Midbrain (tissue), 1 donor: ENCODE results near the gene B3GALT2.
"Not testable (repeated sequence)": the region's sequence is repeated elsewhere in the genome, so short reads cannot be mapped to it uniquely, and the experiment has no call there.

ENCODE experiments used
- DNase-seq: peaks from one replicate; lab custom pipeline; 2025; lab: John Stamatoyannopoulos, UW

B3GALT2 gene, protein sequence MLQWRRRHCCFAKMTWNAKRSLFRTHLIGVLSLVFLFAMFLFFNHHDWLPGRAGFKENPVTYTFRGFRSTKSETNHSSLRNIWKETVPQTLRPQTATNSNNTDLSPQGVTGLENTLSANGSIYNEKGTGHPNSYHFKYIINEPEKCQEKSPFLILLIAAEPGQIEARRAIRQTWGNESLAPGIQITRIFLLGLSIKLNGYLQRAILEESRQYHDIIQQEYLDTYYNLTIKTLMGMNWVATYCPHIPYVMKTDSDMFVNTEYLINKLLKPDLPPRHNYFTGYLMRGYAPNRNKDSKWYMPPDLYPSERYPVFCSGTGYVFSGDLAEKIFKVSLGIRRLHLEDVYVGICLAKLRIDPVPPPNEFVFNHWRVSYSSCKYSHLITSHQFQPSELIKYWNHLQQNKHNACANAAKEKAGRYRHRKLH

DNA sequence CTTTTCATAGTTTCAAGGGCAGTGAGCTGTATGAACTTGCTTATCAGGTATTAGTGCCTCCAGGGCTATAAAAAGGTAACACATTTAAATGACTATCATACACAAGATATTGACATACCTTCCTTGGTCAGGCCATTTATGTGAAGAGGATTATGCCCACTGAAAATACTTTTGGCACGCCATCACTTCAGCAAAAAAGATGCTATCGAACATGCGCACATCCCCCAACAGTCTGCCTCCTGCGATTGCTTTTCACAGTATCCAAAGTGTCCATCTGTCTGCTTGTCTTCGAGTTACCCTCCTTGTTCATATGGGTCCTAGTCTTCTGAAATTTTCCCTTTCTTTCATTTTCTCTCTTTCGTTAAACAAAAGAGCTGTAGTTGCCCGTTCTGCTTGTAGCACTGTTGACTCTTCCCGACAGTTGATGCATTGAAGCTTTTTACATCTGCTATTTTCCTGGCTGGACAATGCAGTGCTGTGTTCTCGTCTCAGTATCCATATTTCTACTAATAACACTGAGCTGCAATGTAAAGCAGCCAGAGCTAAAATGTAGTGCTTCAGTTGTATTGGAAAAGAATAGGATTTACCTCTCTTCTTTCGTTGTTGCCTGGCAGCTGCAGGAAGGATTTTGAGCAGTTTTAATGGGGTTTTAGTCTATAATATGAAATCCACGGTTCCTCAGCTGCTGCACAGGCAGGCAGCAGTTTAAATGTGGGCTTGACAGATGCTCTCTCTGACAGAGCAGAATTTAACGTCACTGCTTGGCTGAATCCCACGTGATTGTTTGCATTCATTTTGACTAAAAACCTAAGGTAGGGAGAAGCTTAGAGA lies at the start of gene B3GALT2:
Gene B3GALT2 (minus strand): TSS at position 713 of the 831 bp plus-strand sequence. CDS start 5,051 bp downstream, outside the sequence.
- peak; percentile 73 for DNase-seq

DNA sequence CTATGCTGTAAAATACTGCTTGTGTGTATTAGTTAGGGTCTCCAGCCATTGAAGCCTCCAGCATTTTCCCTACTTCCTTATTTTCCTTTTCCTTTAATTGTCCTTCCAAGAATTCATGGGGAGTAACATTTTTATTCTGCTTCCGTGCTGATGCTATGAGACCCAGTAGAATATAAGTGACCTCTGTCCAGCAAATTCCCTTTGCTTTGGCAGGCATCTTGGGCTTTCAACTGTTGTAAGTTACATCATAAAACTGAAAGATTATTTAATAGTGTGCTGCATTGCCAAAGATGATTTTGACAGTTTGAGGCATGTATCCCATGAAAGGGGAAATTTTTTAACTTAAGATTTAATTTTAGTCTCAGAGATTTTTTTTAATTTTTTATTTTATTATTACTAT lies 48.1 kb upstream of the B3GALT2 start:
- DNase-seq: no peak

DNA sequence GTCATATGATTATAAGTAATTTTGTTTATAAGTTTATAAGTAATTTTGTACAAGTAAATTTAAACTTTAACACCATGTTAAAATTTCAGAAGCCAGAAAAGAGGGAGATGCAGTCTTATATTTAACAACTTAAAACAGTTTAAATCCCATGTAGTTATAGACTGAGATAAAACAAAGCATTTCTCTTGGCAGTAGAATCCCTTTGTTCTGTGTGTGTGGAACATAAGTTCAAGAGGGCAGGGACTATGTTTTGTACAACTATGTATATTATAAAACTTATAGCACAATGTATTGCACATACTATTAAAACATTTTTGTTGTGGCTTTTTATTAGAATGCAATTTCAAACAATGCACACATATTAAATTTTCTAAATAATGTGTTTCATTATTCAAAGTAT lies 44.7 kb upstream of the B3GALT2 start:
- not testable (repeated sequence) for DNase-seq

DNA sequence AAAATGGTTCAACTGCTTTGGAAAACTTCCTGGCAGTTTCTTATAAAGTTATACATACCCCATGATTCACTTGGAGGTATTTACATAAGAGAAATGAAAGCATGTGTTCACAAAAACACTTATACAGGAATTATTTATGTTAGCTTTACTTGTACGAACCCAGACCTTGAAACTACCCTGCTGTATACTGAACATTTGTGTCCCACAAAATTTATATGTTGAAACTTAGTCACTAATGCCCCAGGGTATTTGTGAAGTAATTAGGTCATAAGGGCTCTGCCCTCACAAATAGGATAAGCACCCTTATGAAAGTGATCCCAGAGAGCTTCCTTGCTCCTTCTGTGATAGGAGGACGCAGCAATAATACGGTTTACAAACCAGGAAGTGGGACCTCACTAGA lies 42.7 kb upstream of the B3GALT2 start:
- no peak for DNase-seq

DNA sequence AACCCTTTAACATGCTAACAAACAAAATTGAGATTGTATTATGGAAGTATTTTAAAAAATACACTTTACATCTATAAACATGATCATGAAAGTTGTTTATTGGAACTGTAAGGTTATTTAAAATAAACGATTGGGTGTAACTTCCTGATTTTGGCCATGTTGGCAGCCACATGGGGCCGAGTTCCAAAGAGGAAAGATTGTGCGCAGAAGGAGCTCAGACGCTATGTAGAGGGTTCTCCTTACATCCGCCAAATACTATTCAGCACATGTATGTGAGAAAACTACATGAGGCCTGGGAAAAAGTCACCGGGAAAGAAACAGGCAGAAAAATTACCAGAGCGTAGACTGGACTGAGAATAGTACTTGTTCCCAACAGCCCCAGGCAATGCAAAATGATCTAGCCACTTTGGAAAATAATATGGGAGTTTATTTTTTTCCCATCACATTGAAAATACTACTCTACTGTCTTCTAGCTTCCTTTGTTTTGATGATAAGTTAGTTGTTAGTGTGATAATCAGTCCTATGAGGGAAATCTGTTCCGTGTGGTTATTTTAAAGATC lies 35.7 kb upstream of the B3GALT2 start:
- no peak for DNase-seq

DNA sequence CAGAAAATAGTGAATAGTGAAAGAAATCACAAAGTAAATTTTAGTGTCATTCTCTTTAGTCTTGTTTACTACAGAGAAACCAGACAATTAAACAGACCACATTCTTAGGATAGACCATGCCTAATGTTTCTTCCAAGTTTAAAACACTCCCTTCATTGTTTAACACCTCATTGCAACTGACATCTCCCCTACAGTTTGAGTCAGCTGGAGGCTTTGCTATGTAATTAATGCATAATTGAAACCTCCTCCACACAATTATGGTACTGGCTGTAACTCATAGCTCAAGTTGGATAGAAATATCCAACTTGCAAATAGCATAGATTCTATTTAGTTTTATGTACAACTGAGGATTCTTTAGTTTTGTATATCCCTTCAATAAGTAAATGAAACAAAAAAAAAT lies 35.2 kb upstream of the B3GALT2 start:
- DNase-seq: no peak

DNA sequence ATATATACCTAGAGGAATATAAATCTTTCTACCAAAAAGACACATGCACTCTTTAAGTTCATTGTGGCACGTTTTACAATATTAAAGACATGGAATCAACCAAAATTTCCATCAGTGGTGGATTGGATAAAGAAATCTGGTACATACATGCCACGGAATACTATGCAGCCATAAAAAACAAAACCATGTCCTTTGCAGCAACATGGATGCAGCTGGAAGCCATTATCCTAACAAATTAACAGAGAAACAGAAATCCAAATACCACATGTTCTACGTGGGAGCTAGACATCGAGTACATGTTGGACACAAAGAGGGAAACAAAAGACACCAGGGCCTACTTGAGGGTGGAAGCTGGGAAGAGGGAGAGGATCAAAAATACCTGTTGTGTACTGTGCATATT lies 33.0 kb upstream of the B3GALT2 start:
- no peak for DNase-seq

DNA sequence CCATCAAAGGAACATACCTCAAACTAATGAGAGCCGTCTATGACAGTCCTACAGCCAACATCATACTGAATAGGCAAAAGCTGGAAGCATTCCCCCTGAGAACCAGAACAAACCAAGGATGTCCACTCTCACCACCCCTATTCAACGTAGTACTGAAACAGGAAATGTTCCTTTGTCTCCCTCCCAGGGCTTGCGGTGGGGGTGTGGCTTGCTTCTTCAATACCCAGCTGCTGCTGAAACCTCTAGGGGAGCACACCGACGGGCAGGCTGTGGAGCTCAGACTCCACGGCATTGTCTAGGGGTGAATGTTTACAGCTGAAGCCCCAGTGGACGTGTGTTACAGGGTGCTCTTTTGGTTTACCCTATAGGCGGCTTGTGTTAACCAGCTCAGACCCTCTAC lies 30.5 kb upstream of the B3GALT2 start:
- no peak for DNase-seq

DNA sequence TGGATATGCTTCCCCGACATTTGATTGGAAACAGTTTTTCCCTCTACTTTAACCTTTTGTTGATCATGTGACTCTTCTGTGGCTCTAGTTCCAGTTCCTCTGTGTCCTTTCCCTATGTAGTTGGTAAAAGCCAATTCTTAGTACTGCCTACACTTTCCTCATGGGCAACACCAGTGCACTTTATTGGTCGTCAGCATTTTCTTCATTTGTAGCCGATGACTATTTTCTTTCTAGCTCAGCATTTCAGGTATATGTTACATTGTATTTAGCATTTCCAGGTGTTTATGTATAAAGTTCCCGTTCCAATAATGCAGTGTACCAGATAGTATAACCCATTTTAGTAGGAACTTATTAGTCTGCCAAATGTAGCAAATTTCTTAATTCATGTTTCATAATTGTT lies 27.6 kb upstream of the B3GALT2 start:
- no peak for DNase-seq

DNA sequence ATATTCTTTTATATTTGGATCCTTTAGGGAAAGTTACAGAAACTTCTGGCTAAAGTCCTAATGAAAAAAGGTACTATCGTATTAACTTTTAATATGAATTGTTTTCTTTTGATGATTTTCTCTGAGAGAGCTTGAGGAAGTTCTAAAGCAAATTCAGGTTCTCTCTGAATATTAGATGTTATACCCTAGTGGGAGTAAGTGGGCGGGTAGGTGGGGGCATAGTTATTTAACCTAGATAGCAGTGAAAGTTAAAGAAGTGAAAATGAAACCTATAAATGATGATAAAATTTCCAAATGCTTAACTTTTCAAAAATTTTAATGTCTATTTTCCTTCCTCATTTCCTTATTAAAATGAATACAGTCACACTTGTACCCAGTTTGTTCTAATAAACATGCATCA lies 26.2 kb upstream of the B3GALT2 start:
- no peak for DNase-seq

DNA sequence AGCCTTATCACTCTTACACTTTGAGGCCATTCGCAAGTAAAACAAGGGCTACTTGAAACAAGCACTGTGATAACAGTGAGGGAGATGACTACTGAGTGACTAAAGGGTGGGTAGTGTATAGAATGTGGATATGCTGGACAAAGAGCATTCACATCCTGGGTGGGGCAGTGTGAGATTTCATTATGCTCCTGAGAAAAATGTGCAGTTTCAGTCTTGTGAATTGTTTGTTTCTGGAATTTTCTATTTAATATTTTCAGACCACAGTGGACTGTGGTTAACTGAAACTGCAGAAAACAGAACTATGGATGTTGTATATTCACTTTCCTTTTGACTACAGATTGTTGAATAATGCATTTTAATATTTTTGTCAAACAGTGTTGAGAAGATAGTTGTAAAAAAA lies 25.1 kb upstream of the B3GALT2 start:
- no peak for DNase-seq

DNA sequence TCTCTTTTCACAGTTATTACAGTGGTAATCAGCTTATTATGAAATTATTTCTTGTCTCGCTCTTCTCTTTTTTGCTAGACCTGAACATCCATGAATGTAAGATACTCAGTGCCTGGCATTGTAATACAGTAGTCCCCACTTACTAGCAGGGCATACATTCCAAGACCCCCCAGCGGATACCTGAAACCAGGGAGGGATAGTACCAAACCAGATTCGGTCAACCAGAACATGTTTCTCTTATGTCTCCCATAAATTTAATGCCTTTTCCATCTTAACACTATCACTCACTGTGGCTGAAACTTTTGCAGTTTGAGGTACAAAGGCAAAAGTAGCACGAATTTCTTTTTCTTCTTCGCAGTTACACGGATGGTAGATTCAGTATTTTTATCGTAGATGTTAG lies 24.6 kb upstream of the B3GALT2 start:
- DNase-seq: no peak

DNA sequence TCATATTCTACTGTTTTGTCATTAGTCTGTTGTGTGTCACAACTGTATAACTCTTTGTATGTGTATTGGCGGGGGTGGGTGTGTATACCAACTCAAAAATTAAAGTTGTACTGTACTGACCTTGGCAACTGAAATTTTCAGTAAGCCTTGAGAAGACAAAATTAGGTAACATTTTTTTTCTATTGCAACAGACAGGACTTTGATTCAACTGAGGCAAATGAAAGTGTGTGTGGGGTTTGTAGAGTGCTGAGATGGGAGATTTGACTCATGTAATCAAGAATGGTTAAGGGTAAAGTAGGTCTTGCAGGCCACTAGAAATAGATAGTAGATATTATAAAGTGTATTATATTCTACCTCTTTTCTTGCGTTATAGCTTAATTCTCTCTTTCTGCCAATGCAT lies 14.6 kb upstream of the B3GALT2 start:
- no peak for DNase-seq

DNA sequence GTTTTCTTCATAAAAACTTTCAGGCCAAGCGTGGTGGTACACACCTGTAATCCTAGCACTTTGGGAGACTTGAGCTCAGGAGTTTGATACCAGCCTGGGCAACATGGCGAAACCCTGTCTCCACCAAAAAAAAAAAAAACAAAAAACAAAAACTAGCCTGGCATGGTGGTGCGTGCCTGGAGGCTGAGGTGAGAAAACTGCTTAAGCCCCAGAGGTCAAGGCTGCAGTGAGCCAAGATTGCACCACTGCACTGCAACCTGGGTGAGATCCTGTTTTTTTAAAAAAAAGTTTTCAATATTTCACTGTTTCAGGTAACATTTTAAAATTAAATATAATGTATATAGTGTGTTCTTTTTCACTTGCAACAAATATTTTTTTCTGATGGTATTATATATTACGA lies 13.5 kb upstream of the B3GALT2 start:
- DNase-seq: no peak

DNA sequence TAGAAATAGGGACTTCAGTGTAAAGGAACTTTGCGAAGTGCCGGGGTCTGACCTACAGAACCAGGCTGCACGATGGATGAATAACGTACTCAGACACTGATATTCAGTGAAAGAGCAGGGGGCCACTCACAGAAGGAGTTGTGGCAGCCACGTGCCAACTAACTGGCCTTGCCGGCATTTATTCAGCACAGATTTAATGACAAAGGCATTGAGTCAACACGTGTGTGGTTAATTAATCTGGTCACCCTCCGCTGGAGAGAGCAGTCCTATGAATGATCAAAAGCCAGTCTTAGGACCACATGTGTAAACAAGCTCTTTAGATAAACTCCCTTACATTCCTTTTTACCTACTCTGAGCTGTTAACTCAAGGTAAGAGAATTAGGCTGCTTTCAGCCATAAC lies 6.2 kb upstream of the B3GALT2 start:
- DNase-seq: no peak

DNA sequence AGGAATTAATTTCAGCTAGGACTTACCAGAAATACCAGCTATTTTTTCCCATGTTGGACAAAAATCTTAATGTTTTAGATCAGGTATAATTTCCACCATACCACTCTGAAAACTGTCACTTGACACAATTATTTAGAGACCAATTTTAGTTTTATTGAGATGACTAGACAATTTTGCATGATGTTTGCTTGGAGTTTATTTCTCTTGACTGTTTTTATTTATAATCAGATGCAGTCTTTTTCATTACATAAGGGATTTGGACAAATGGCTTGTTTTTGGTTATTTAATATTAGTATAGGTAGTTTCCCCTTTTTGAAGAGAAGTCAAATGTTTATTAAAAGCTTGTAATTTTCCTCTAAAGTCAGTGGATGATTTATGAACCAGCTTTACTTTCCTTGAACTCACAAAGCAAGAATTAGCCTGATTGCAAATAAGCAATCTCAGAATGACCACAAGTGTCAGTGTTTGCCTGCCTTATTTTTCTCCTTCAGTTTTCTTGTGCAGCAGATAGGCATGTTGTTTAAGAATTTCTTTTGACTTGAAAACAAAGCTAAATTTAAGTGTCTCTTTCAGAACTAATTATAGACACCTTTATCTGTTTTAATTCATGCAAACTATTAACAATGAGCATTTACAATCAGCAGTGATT lies 3.8 kb upstream of the B3GALT2 start:
- peak; percentile 39 for DNase-seq

DNA sequence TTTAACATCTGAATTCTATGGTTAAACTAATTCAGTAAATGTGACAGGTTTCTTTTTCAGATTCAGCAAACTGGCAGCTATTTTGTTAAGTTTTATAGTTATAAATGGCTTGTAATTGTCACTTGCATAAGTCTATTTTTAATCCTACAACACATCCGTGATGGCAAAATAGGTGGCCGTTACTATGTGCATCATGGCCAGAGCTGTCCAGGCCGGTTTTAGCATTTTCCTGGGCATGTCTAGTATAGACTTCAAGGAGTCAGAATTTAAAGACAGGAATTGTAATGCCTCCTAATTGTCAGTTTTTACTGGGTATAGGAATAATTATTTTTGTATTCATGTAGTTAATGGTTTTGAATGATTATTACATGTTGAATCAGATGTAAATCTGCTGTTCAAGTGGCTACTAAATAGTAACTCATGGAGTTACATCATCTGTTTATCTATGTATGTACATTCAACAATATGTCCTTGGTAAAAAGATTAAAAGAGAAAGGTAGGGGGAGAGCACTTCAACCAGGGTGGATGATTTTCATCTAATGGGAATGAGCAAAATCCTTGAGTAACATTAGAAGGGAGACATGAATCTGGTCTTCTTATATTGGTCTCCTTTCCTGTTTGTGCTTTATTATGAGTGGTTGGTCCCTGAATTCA lies 3.2 kb upstream of the B3GALT2 start:
- no peak for DNase-seq

DNA sequence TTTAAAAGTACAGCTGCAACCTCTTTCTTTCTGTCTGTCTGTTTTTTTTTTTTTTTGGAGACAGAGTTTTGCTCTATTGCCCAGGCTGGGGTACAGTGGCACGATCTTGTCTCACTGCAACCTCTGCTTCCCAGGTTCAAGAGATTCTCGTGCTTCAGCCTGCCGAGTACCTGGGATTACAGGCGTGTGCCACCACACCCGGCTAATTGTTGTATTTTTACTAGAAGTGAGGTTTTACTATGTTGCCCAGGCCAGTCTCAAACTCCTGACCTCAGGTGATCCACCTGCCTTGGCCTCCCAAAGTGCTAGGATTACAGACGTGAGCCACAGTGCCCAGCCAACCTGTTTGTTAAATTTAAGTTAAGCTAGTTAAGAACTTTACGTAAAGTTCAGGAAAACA lies 2.5 kb upstream of the B3GALT2 start:
- not testable (repeated sequence) for DNase-seq

DNA sequence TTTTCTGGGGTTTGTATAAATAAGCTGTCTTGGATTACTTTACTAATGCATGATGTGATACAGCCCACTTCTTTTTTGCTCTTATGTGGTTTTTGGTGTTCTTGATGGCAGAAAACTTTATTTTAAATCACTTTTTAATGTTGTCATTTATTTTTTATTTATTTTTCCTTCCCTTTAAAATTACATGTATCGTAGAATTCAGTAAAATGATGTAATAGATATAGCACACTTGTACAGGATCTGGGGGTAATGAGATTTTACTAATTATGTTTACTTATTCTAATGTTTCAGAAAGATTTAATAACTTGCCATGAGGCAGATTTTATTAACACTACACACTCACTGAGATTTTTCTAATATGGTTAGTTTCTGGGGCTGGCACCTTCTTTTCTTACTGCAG lies 701 bp upstream of the B3GALT2 start:
- DNase-seq: no peak

DNA sequence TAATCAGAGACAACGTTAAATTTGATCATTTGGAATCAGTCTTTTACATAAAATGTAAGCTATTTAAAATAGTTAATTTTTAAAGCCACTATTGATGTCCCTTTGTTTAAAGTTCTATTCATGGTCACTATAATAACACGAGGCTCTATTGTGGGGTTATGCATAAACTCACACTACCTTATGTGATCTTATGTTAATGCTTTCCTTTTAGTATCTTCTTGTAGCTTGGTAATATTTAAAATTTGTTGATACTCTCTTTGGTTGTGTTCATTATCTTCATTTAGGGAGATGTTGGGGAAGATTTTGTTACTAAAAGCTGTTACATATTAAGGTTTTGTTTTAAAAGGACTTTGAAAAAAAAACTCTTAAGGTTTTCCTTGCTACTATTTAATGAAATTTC lies 1.2 kb downstream of the B3GALT2 start:
- DNase-seq: no peak

DNA sequence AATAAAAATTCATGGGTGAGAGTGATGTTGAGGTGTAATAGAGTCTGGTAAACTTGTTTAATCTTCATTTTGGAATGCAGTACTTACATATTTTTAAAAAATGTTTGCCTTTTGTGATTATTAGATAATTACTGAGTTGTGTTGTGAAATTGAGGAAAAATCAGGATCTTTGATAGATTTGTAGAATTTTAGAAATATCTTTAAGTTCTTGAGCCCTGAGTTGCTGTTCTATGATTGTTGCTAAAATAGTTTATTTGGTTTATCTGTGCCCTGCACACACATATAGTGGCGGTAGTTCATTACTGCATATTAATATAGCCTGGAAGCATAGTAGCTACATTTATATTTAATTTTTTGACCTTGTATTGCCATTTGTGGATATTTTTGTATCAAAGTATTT lies 1.6 kb downstream of the B3GALT2 start:
- DNase-seq: no peak
